ENCODE data around the gene HMGN3.

GRCh38 chr6:79250107-79250514, 15.6 kb upstream of the HMGN3 start:
- no peak; the same call in 1 of the 2 replicates for TF ChIP-seq CTCF (conservative IDR thresholded peaks at IDR 0.05)
- TF ChIP-seq ZFX (IDR thresholded peaks at IDR 0.05) = no peak

Measured in C4-2B (cell line).